HG03469 (cell line): ENCODE data around the gene KRT75.

Source experiments
- ATAC-seq: cut with Tn5 transposase; IDR thresholded peaks from one replicate; pipeline ENCODE4 v1.9.1; 2021; ENCODE audit warnings: mild to moderate bottlenecking, moderate library complexity, moderate number of reproducible peaks; ENCODE audit not compliant: unreplicated experiment

The KRT75 gene

DNA sequence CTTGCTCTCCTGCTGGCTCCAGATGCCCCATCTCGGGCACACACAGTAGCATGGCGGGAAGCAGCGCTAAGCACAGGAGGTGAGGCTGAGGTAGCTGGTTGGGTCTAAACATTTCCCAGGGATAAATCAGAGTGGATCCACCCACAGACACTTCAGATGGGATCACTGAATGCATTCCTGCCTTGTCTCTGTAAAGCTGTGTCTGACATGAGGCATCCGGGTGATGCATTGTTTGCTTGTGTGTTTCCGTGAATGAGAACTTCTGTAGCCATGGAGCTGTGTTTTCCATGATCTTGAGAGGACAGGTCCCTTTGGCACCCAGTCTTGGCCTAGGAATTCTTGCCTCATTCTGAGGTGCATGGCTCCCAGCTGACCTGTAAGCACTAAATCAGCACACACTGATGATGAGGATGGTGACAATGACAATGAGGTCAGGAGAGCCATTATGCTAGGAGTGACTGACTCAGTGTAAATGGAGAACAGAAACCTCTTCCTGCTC is 6.7 kb upstream of the KRT75 start:
- no peak for ATAC-seq

DNA sequence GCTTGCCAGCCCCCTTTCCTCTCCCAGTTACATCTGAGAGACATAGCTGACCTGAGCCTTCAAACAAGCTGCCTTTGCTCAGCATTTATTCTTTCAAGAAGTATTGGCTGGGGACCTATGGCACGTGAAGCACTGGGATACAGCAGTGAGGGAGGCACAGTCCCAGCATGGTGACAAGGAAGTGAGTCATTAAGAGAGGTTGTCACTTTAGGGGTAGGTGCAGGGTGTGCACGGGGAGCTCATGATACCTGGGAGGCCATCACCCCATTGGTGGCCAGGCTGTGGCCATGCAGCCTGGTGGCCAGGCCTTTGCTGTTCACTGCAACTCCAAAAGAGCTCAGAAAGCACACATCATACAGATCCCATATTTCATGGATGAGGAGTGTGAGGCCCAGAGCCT is 5.7 kb upstream of the KRT75 start:
- no peak for ATAC-seq

DNA sequence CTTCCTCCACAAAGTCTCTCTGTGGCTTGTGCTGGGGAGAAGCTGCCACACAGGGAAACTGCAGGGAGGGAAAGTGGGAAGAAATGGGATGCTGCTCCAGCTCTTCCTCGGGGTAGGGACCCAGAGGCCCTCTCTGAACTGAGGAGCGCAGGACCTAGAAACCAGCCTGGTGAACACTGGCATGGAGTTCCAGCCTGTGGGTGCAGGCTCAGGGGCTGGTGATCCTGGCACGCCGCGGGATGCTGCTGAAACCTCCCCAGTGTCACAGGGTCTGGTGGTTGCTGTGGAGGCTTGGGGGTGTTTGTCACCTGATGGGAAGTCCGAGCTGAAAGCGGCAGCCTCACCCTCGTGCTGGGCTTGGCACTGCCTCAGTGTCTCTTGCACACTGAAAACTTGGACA is 5.2 kb upstream of the KRT75 start:
- no peak for ATAC-seq

DNA sequence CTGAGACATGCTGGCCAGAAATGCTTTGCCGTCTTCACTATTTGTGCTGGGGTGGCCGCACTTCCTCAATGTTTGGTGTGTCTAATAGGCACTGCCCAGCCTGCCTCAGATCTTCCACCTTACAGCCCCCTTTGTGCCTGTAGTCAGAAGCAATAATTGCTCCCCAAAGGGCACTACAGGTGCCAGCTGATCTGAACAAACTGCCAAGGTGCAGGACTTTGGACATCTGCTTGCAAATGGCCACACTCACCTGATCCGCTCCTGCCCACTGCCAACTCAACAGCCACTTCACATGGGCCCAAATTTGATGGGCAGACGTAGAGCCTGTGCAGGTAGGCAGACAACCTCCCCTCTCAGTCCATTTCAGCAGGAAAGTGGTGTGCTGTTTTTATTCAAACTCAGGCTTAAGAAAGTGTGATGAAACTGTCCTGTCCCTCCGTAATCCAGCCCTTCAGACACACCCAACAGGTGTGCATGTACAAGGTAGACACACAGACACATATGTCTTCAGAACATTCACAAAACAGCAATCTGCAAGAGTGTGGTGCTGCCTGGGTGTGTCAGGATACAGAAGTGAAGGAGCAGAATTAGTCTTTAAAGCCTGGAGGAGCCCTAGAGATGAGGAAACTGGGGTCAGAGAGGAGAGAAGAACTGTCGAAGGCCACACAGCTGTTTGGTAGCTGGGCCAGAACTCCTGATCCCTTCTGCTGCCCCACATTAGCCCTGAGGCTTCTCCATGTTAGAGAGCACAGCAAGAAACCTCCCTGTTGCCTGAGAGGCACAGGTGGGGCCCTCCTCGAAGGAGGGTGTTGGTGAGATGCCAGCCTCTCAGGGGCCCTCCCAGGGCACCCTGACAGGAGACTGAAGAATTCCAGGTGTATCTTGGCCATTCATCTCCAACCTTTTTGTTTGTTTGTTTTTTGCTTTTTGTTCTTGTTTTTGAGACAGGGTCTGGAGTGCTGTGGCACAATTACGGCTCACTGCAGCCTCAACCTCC is 4.4 kb upstream of the KRT75 start:
- no peak for ATAC-seq

DNA sequence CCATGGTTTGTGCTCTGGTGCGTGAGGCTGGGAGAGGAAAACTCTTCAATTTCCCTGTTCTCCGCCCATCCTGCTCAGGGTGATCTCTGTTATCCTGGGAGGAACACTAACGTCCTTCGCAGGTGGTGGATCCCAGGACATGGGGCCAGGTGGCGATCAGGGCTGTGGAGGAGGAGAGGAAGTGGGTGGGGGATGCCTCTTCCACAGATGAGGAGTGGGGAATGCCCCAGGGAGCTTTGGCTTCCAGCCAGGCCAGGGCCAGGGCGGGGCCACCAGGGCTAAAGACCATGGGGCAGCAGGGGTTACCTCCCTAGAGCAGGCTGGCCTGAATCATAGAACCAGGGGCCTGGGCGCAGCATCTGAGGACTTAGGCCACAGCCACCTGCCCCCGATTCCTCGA is 3.3 kb upstream of the KRT75 start:
- ATAC-seq, result no peak

DNA sequence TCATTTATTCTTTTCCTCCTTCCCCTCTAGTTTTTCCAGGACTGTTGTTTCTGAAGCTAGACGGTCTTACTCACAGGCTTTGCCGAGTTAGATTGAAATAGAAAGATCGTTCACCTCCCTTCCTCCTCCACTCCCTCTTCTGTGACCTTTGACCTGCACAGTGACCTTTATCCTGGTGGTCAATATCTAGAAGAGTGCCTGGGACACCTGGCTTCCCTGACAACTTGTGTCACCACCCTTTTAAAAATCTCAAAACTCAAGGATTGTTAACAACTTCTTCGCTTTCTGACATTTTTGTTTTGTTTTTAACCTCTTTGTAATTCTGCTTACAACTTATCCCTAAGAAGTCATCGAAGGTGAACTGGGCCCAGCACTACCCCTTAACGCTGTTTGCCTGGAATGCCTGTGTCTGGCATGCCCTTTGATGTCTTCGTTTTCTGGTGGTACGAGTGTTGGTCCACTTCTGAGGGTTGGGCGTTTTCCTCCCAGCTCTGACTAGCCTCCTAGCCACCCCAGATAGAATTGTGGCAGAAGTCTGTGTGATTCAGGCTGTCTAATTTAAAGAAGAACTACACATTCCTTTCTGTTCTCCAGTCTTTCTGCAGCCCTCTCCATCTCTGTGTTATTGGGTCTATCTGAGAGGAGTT is 2.8 kb upstream of the KRT75 start:
- no peak for ATAC-seq

DNA sequence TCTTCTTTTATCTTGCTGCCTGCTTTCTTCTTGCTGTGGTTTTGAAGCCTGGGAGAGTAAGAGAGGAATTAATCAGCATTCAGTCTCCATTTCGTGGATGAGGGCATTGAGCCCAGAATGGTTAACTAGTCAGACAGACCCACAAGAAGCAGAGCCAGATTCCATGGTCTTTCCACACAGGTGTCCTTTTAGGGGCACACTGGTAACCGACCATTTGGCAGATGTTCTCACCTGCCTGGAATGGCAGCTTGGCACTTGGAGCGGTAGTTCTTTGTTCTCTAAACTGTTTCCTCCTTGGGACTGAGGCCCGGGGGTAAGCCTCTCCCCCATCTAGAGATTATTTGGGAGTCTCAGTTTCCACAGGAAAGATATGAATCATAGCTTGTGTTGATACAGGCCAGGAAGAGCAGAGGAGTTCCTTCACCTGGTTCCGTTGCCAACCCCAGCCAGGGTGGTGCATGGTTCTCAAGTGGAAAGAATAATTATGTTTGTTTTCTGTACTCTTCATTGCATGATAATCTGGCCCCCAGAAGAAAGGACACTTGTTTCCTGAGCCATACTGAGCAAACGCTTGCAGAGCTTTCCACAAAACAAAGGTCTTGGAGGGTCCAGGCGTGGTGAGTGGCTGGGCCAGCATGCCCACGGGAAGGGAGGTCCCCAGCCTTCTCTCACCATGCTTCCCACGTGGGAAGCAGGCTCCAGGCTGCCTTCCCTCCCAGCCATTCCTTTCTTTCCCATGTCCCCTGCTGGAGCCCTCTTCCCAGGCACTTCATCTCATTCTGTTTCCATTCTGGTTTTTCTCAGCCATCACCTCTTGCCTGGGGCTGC is 2.0 kb upstream of the KRT75 start:
- no peak for ATAC-seq

DNA sequence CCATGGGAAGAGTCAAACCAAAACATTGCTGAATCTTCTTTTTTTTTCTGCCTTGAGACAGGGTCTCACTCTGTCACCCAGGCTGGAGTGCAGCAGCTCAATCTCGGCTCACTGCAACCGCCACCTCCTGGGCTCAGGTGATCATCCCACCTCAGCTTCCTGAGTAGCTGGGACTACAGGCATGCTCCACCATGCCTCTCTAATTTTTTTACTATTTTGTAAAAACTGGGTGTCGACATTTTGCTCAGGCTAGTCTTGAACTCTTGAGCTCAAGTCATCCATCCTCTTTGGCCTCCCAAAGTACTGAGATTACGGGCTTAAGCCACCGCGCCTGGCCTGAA is 1.5 kb upstream of the KRT75 start:
- no peak for ATAC-seq

DNA sequence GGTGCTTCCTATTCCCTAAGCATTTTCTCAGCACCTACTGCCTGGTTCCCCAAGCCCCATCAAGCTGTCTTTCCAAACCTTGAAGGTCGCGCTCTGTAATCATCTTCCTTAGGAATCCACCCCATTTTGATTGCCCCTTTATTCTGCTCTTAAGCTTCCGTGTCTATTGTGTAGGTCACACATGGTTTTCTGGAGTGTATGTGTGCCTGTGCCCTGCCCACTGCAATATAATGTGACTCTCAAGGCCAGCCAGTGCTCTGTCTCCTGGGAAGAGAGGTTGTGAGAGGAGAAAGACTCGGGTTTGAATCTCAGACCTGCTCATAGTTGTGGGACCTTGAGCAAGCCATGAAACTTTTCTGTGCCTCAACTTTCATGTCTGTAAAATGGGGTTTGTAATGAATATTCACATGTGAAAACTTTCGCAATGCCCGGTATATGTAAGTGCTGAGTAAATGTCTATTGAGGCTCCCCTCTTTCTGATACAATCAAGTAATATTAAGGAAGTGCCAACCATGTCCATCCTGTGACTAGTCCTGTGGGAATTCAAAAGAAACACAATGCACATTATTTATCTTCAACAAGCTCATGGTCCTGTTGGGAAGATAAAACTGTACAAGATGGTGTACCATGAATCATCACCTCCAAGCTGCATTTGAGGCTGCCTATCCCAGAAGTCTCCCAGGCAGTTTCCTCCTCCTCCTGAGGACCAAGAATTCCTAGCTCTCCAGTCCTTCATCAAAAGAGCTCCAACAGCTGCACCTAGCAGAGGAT is 774 bp upstream of the KRT75 start:
- ATAC-seq, result no peak

DNA sequence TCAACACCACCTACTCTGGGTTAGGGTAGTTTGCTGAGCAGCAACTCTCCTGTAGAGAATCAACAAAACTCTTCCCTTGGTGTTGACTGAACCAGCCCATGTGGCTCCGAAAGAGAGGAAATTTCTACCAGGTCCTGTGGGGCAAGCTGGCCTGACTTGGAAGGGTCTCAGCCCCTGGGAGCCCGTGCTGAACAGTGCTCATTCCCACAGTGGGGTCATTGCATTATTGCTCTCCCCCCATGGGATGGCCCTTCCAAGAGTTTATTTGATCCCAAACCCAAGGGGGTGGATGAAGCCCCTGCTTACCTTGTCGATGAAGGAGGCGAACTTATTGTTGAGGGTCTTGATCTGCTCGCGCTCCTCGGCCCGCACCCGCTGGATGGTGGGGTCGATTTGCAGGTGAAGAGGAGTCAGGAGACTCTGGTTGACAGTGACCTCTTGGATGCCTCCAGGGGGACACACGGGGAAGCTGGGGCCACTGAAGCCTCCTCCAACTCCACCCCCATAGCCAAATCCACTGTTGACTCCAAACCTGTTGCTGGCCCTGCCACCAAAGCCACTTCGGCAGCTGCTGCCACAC is 580 bp downstream of the KRT75 start:
- ATAC-seq, result no peak

DNA sequence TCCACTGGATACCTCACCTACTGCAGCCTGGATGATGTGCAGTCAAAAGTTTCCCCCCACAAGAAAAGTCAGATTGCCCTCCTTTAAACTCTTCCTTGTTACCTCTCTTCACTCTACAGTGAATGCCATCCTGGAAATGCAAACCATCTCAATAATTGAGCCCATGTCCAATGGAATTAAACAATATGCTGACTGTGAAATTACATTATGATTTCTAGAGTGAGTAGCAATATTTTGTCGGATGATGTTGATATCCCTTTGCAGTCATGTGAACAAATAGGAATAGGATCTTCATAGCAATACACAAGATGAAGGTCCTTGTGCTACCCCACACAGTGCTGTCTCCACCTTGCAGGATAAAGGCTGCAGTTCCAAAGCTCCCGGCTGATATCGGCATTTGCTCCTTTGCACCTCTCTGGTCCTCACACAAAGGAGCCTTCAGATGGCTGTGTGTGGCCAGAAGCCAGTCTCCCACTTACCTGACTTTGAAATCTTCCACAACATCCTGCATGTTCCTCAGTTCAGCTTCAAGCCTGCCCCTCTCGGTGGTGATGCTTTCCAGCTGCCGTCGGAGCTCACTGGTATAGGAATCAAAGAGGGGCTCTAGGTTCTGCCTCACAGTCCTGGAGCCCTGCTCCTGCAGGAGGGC is 1.5 kb downstream of the KRT75 start:
- ATAC-seq, result no peak

DNA sequence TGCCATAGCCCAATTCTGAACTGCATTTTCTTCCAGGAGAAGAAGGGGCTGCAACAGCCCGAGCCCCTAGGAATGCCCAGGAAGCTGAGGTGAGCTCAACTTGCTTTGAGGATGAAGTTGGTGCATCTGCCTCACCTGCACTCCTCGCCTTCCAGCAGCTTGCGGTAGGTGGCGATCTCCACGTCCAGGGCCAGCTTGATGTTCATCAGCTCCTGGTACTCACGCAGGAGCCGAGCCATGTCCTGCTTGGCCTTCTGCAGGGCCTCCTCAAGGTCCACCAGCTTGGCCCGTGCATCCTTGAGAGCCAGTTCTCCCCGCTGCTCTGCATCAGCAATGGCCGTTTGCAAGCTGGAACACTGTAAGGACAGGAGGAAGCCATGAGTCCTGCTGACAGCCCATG is 6.0 kb downstream of the KRT75 start:
- no peak for ATAC-seq

DNA sequence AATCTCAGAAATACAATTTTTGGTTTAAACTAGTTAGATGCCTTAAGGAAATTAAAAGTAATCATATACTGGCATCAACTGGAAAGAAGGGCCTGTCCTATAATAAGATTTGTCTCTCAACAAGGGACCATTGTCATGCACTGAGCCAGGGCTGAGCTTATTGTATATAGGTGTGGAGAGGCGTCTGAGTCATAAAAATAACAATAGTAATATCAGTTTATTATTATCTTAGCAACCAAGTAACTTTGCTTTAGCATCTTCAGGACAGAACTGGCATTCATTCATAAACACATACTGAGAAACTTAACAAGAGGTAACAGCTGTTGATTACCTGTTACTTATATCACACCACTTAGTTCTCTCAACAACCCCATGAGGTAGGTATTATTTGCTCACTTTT is 7.1 kb downstream of the KRT75 start:
- ATAC-seq, result no peak

DNA sequence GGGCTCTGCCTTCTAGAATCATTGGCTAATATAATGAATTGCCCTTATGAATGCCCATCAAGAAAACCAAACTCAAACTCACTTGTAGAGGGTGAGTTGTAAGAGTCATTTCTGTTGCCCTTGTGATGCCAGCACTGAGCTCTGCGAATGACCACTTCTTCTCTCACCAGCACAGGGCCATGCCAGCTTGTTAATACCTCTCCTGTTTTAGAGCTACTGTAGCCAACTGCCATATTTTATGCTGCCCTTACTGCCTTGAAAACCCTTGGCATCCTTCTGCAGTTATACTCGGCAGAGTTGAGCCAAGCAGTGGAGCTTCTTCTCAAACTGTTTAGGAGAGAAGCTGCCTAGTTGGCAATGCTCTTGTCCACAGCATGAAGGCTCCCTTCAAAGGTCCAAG is 8.1 kb downstream of the KRT75 start:
- no peak for ATAC-seq

DNA sequence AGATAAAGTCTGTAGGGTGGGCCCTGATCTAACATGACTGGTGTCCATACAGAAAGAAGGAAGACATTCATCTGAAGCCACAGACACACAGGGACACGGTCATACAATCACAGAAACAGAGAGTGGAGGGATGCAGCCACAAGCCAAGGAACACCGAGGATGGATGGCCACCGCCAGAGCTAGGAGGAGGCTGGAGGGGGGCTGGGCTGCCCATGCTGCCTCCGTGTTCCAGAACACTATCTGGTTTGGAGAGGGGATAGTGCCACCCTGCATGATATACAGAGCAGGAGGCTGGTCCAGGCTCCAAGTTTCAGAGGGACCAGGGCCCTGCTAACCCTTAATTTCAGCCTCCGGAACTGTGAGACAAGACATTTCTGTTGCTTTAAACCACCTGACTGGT is 8.7 kb downstream of the KRT75 start:
- no peak for ATAC-seq

DNA sequence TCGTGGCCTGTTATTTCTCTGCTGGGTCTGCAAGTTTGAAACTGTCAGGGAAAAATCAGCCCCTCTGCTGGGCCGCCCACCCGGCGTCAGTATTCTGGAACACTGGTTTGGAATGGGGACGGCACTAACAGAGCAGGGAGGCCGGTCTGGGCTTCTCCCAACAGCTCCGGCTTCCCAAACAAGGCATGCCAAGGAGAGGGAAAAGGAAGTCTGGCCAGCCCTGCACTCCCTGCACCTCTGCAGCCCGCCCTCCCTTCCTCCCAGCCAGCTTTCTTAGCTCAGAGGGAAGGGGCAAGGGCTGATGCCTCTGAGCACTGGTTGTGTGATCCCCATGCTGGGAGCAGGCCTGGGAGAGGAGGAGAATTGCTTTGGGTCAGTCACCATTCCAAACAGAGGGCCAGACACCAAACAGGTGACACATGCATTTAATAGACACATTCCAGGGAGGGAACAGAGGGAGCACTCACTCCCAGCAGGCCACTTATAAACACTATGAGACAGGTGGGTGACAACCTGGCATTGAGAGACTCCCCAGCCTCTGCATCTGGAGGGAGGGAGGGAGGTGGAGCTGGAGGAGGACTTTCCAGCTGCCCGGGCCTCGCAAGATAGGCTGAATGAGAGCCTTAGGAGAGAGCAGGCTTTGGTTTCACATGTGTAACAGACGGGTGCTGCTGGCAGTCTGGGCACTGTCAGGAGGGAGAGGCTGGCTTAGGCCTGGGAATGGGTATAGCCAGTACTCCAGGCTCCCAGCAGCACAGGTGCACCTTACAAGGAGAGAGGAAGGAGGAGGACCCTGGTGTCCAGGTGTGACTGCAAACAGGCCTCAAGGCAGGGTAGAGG is 10.3 kb downstream of the KRT75 start:
- no peak for ATAC-seq

DNA sequence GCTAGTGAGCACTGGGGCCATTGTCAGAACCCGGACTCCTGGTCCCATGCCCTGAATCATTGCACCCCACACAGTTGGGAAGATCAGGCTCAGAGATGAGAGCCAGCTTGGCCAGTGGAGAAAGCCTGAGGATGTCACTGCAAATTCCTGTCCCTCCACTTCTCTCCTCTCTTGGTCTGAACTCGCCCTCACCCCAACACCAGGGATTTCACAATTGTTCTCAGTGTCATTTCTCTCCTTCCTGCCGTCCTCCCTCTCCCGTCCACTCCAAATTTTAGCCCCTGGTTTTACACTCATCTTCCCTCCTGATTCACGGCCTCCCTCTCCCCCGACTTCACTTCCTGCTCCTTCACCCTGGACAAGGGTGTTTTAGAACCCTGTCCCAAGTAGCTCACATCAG is 11.1 kb downstream of the KRT75 start:
- ATAC-seq, result no peak

DNA sequence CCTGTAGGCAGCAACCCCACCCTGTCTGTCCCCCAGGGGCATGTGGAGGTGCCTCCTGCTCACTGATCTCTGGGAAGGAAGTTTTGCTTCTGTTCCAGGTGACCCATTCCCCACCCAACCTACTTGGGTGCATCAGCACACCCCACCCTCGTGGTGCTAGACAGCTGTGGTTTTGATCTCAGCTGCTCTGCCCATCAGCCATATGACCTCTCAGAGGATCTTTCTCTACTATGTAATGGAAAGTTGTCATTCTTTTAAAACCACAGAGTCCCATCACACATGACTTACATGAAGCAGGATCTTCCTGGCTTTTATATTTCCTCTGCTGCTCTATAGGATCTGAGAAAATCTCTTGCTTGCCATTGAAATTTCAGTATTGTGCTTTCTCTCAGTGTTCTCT is 14.5 kb downstream of the KRT75 start:
- ATAC-seq, result no peak

DNA sequence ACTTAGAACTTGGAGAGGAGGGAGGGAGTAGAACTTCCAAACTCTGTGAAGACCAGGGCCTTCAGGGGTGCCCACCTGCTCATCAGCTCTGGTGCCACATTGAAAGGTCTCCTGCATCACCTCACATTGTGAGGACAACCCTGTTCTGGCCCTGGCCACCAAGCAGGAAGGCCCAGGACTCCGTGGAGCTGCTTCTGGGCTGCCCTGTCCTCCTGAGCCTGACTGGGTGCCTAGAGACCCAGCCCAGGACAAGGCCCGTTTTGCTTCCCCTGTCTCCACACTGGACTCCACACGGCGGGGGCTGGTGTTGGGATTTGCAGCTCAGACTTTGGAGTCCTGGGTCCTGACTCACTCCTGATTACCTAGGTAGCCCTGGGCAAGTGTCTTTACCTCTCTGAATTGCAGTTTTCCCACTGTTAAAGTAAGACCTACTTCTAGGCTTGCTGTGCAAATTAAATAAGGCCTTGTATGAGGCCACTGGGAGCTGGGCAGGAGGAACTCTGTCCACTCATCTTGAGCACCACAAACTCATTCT is 15.5 kb downstream of the KRT75 start:
- no peak for ATAC-seq
